ENCODE measurements around the gene ACSS3.
"Not testable (repeated sequence)": the region's sequence is repeated elsewhere in the genome, so short reads cannot be mapped to it uniquely, and the experiment has no call there.

Gene ACSS3

GRCh38 chr12:81114226-81114625 lies 36.3 kb downstream of the ACSS3 start:
- no peaks in the 10 kb centered on the region for H3K79me2 ChIP-seq (ENCODE audit: low read length)
- no peak overlapping the region for H2AFZ ChIP-seq (ENCODE audit: low read depth, low read length)
- no peak overlapping the region for H3K9ac ChIP-seq (ENCODE audit: low read length)
- H3K27ac ChIP-seq (ENCODE audit: low read length), result no peak overlapping the region
- no peaks in the 10 kb centered on the region for H3K27me3 ChIP-seq (ENCODE audit: low read depth, low read length)
- H4K20me1 ChIP-seq (ENCODE audit: insufficient read depth, low read length), result no peaks in the 10 kb centered on the region
- H3K4me3 ChIP-seq (ENCODE audit: low read length), result no peak overlapping the region
- no peak for TF ChIP-seq EZH2phosphoT487 (IDR thresholded peaks at IDR 0.05; ENCODE audit: low read depth)
- TF ChIP-seq, protein P1, sequence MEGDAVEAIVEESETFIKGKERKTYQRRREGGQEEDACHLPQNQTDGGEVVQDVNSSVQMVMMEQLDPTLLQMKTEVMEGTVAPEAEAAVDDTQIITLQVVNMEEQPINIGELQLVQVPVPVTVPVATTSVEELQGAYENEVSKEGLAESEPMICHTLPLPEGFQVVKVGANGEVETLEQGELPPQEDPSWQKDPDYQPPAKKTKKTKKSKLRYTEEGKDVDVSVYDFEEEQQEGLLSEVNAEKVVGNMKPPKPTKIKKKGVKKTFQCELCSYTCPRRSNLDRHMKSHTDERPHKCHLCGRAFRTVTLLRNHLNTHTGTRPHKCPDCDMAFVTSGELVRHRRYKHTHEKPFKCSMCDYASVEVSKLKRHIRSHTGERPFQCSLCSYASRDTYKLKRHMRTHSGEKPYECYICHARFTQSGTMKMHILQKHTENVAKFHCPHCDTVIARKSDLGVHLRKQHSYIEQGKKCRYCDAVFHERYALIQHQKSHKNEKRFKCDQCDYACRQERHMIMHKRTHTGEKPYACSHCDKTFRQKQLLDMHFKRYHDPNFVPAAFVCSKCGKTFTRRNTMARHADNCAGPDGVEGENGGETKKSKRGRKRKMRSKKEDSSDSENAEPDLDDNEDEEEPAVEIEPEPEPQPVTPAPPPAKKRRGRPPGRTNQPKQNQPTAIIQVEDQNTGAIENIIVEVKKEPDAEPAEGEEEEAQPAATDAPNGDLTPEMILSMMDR (IDR thresholded peaks at IDR 0.05; ENCODE audit: low read depth, low read length), result no peak
- H3K36me3 ChIP-seq (replicated peaks; ENCODE audit: low read depth, low read length), result no peaks in the 10 kb centered on the region
- no peaks in the 10 kb centered on the region for H3K9me3 ChIP-seq (ENCODE audit: insufficient read depth, low read length)
- no peak overlapping the region for H3K4me2 ChIP-seq (ENCODE audit: low read length)
- no peaks in the 10 kb centered on the region for H3K4me1 ChIP-seq (ENCODE audit: low read length)

DNA sequence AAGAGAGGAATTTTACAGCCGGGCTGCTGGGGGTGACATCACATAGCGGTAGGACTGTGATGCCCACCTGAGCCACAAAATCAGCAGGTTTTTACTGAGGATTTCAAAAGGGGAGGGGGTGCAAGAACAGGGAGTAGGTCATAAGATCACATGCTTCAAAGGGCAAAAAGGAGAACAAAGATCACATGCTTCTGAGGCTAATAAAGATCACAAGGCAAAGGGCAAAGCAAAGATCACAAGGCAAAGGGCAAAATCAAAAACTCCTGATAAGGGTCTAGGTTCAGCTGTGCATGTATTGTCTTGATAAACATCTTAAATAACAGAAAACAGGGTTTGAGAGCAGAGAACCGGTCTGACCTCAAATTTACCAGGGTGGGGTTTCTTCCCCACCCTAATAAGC lies 41.2 kb downstream of the ACSS3 start:
- not testable (repeated sequence) for H3K9me3 ChIP-seq (ENCODE audit: insufficient read depth, low read length); H3K27ac ChIP-seq (ENCODE audit: low read length); H3K4me2 ChIP-seq (ENCODE audit: low read length); H3K4me1 ChIP-seq (ENCODE audit: low read length); H3K27me3 ChIP-seq (ENCODE audit: low read depth, low read length); H3K4me3 ChIP-seq (ENCODE audit: low read length); H4K20me1 ChIP-seq (ENCODE audit: insufficient read depth, low read length); H3K79me2 ChIP-seq (ENCODE audit: low read length); H3K36me3 ChIP-seq (replicated peaks; ENCODE audit: low read depth, low read length); H2AFZ ChIP-seq (ENCODE audit: low read depth, low read length); H3K9ac ChIP-seq (ENCODE audit: low read length)

DNA sequence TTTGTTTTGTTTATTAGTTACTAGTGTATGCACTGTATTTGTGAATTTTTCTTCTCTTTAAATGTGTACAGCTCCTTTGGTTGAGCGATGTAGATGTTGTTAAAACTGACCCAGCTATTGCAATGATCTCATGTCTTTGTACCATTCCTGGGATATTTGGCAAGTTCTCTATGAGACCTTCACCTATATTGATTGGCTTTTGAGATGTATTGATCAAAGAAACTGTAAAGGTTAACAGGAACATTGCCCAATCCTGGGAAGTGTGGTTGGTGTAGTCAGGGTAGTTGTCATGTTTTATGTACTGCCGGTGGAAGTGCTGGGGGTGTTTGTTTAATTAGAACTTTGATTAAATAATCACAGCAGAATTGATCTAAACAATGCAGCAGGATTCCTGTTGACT lies 43.1 kb downstream of the ACSS3 start:
- H4K20me1 ChIP-seq (ENCODE audit: insufficient read depth, low read length), result no peaks in the 10 kb centered on the region
- H3K9me3 ChIP-seq (ENCODE audit: insufficient read depth, low read length), result no peaks in the 10 kb centered on the region
- no peak overlapping the region for H3K4me2 ChIP-seq (ENCODE audit: low read length)
- no peak overlapping the region for H3K4me3 ChIP-seq (ENCODE audit: low read length)
- H3K9ac ChIP-seq (ENCODE audit: low read length), result no peak overlapping the region
- no peaks in the 10 kb centered on the region for H3K79me2 ChIP-seq (ENCODE audit: low read length)
- H3K36me3 ChIP-seq (replicated peaks; ENCODE audit: low read depth, low read length), result no peaks in the 10 kb centered on the region
- H3K4me1 ChIP-seq (ENCODE audit: low read length), result no peaks in the 10 kb centered on the region
- H2AFZ ChIP-seq (ENCODE audit: low read depth, low read length), result no peak overlapping the region
- no peaks in the 10 kb centered on the region for H3K27me3 ChIP-seq (ENCODE audit: low read depth, low read length)
- H3K27ac ChIP-seq (ENCODE audit: low read length), result no peak overlapping the region
- no peak for TF ChIP-seq EZH2phosphoT487 (IDR thresholded peaks at IDR 0.05; ENCODE audit: low read depth)
- TF ChIP-seq, protein P1 (IDR thresholded peaks at IDR 0.05; ENCODE audit: low read depth, low read length), result no peak

DNA sequence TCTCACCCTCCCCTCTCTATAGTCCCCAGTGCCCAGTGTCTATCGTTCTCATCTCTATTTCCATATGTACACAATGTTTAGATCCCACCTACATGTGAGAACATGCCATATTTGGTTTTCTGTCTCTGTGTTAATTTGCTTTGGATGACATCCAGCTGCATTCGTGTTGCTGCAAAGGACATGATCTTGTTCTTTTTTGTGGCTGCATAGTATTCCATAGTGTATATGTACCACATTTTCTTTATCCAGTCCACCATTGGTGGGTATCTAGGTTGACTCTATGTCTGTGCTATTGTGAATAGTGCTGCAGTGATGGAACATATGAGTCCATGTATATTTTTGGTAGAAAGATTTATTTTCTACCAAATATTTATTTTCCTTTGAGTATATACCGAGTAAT lies 45.7 kb downstream of the ACSS3 start:
- Histone ChIP-seq H3K9ac (ENCODE audit: low read length) (no peak overlapping the region), H4K20me1 (ENCODE audit: insufficient read depth, low read length) (no peaks in the 10 kb centered on the region), H3K27ac (ENCODE audit: low read length) (no peak overlapping the region), H3K4me3 (ENCODE audit: low read length) (no peak overlapping the region), H3K9me3 (ENCODE audit: insufficient read depth, low read length) (no peaks in the 10 kb centered on the region), H3K79me2 (ENCODE audit: low read length) (no peaks in the 10 kb centered on the region), H3K36me3 (replicated peaks; ENCODE audit: low read depth, low read length) (no peaks in the 10 kb centered on the region), H3K4me1 (ENCODE audit: low read length) (no peaks in the 10 kb centered on the region), H2AFZ (ENCODE audit: low read depth, low read length) (no peak overlapping the region), H3K27me3 (ENCODE audit: low read depth, low read length) (no peaks in the 10 kb centered on the region), H3K4me2 (ENCODE audit: low read length) (no peak overlapping the region)
- no peak for TF ChIP-seq EZH2phosphoT487 (IDR thresholded peaks at IDR 0.05; ENCODE audit: low read depth)
- TF ChIP-seq, protein P1 (IDR thresholded peaks at IDR 0.05; ENCODE audit: low read depth, low read length), result no peak

GRCh38 chr12:81125691-81126090 lies 47.8 kb downstream of the ACSS3 start:
- H3K27ac ChIP-seq (ENCODE audit: low read length), result no peak overlapping the region
- H3K36me3 ChIP-seq (replicated peaks; ENCODE audit: low read depth, low read length), result no peaks in the 10 kb centered on the region
- no peak overlapping the region for H3K9ac ChIP-seq (ENCODE audit: low read length)
- no peak overlapping the region for H3K4me3 ChIP-seq (ENCODE audit: low read length)
- no peaks in the 10 kb centered on the region for H4K20me1 ChIP-seq (ENCODE audit: insufficient read depth, low read length)
- TF ChIP-seq EZH2phosphoT487 (IDR thresholded peaks at IDR 0.05; ENCODE audit: low read depth), result no peak
- TF ChIP-seq, protein P1 (IDR thresholded peaks at IDR 0.05; ENCODE audit: low read depth, low read length), result no peak
- no peaks in the 10 kb centered on the region for H3K9me3 ChIP-seq (ENCODE audit: insufficient read depth, low read length)
- no peak overlapping the region for H3K4me2 ChIP-seq (ENCODE audit: low read length)
- H3K4me1 ChIP-seq (ENCODE audit: low read length), result no peaks in the 10 kb centered on the region
- H3K79me2 ChIP-seq (ENCODE audit: low read length), result no peaks in the 10 kb centered on the region
- H3K27me3 ChIP-seq (ENCODE audit: low read depth, low read length), result no peaks in the 10 kb centered on the region
- H2AFZ ChIP-seq (ENCODE audit: low read depth, low read length), result no peak overlapping the region

Measured in OCI-LY3 (cell line).